ENCODE data around the gene FANCE.
"Not testable (repeated sequence)": the region's sequence is repeated elsewhere in the genome, so short reads cannot be mapped to it uniquely, and the experiment has no call there.

The FANCE gene

GRCh38 chr6:35436071-35436857 lies 15.9 kb upstream of the FANCE start:
- Histone ChIP-seq H3K4me1 (ENCODE audit: control insufficient read depth, insufficient read depth, low read length) (peaks cover 3% of the 10 kb centered on the region), H3K27ac (ENCODE audit: low read depth, low read length) (no peak overlapping the region), H3K36me3 (ENCODE audit: control insufficient read depth, insufficient read depth, low read length) (no peaks in the 10 kb centered on the region), H3K9ac (ENCODE audit: low read length) (no peak overlapping the region), H3K27me3 (ENCODE audit: control insufficient read depth, insufficient read depth, low read length) (no peaks in the 10 kb centered on the region), H3K4me3 (ENCODE audit: low read length) (no peak overlapping the region)

GRCh38 chr6:35438378-35439065 lies 13.6 kb upstream of the FANCE start:
- H3K27me3 ChIP-seq (ENCODE audit: control insufficient read depth, insufficient read depth, low read length); H3K36me3 ChIP-seq (ENCODE audit: control insufficient read depth, insufficient read depth, low read length); H3K4me1 ChIP-seq (ENCODE audit: control insufficient read depth, insufficient read depth, low read length): not testable (repeated sequence)

GRCh38 chr6:35439308-35439707 lies 12.8 kb upstream of the FANCE start:
- Histone ChIP-seq H3K27ac (ENCODE audit: low read depth, low read length) (no peak overlapping the region), H3K4me3 (ENCODE audit: low read length) (no peak overlapping the region)

More at GRCh38 chr6:35438378-35439065, 13.6 kb upstream of the FANCE start:
- not testable (repeated sequence) for H3K4me3 ChIP-seq (ENCODE audit: low read length); H3K27ac ChIP-seq (ENCODE audit: low read depth, low read length); H3K9ac ChIP-seq (ENCODE audit: low read length)

GRCh38 chr6:35441205-35441604 lies 10.9 kb upstream of the FANCE start:
- Histone ChIP-seq H3K4me1 (ENCODE audit: control insufficient read depth, insufficient read depth, low read length) (no peaks in the 10 kb centered on the region), H3K27me3 (ENCODE audit: control insufficient read depth, insufficient read depth, low read length) (no peaks in the 10 kb centered on the region), H3K9ac (ENCODE audit: low read length) (no peak overlapping the region), H3K4me3 (ENCODE audit: low read length) (no peak overlapping the region), H3K36me3 (ENCODE audit: control insufficient read depth, insufficient read depth, low read length) (no peaks in the 10 kb centered on the region), H3K27ac (ENCODE audit: low read depth, low read length) (no peak overlapping the region)

More at GRCh38 chr6:35439308-35439707, 12.8 kb upstream of the FANCE start:
- Histone ChIP-seq H3K36me3 (ENCODE audit: control insufficient read depth, insufficient read depth, low read length) (no peaks in the 10 kb centered on the region), H3K4me1 (ENCODE audit: control insufficient read depth, insufficient read depth, low read length) (peaks cover 3% of the 10 kb centered on the region), H3K27me3 (ENCODE audit: control insufficient read depth, insufficient read depth, low read length) (no peaks in the 10 kb centered on the region), H3K9ac (ENCODE audit: low read length) (no peak overlapping the region)

- Histone ChIP-seq H3K27me3 (ENCODE audit: control insufficient read depth, insufficient read depth, low read length) (no peaks in the 10 kb centered on the region), H3K27ac (ENCODE audit: low read depth, low read length) (no peak overlapping the region), H3K36me3 (ENCODE audit: control insufficient read depth, insufficient read depth, low read length) (no peaks in the 10 kb centered on the region), H3K9ac (ENCODE audit: low read length) (no peak overlapping the region), H3K4me1 (ENCODE audit: control insufficient read depth, insufficient read depth, low read length) (no peaks in the 10 kb centered on the region), H3K4me3 (ENCODE audit: low read length) (no peak overlapping the region)
Observed at GRCh38 chr6:35441642-35442041, 10.5 kb upstream of the FANCE start.

- H3K27ac ChIP-seq (ENCODE audit: low read depth, low read length) = no peak overlapping the region
- no peak overlapping the region for H3K4me3 ChIP-seq (ENCODE audit: low read length)
- no peaks in the 10 kb centered on the region for H3K27me3 ChIP-seq (ENCODE audit: control insufficient read depth, insufficient read depth, low read length)
- H3K4me1 ChIP-seq (ENCODE audit: control insufficient read depth, insufficient read depth, low read length) = no peaks in the 10 kb centered on the region
- H3K9ac ChIP-seq (ENCODE audit: low read length) = no peak overlapping the region
- H3K36me3 ChIP-seq (ENCODE audit: control insufficient read depth, insufficient read depth, low read length) = no peaks in the 10 kb centered on the region
Observed at GRCh38 chr6:35442693-35443092, 9.4 kb upstream of the FANCE start.

- H3K36me3 ChIP-seq (ENCODE audit: control insufficient read depth, insufficient read depth, low read length) = no peaks in the 10 kb centered on the region
- H3K4me1 ChIP-seq (ENCODE audit: control insufficient read depth, insufficient read depth, low read length) = no peaks in the 10 kb centered on the region
- H3K4me3 ChIP-seq (ENCODE audit: low read length) = no peak overlapping the region
- no peaks in the 10 kb centered on the region for H3K27me3 ChIP-seq (ENCODE audit: control insufficient read depth, insufficient read depth, low read length)
- no peak overlapping the region for H3K27ac ChIP-seq (ENCODE audit: low read depth, low read length)
- H3K9ac ChIP-seq (ENCODE audit: low read length) = no peak overlapping the region
Observed at GRCh38 chr6:35443341-35444030, 8.7 kb upstream of the FANCE start.

GRCh38 chr6:35445691-35446090 lies 6.4 kb upstream of the FANCE start:
- Histone ChIP-seq H3K9ac (ENCODE audit: low read length) (no peak overlapping the region), H3K4me3 (ENCODE audit: low read length) (no peak overlapping the region), H3K27ac (ENCODE audit: low read depth, low read length) (no peak overlapping the region), H3K36me3 (ENCODE audit: control insufficient read depth, insufficient read depth, low read length) (no peaks in the 10 kb centered on the region), H3K4me1 (ENCODE audit: control insufficient read depth, insufficient read depth, low read length) (no peaks in the 10 kb centered on the region), H3K27me3 (ENCODE audit: control insufficient read depth, insufficient read depth, low read length) (no peaks in the 10 kb centered on the region)

- Histone ChIP-seq H3K4me1 (ENCODE audit: control insufficient read depth, insufficient read depth, low read length) (peaks cover 5% of the 10 kb centered on the region), H3K27me3 (ENCODE audit: control insufficient read depth, insufficient read depth, low read length) (no peaks in the 10 kb centered on the region), H3K36me3 (ENCODE audit: control insufficient read depth, insufficient read depth, low read length) (no peaks in the 10 kb centered on the region), H3K27ac (ENCODE audit: low read depth, low read length) (no peak overlapping the region), H3K4me3 (ENCODE audit: low read length) (no peak overlapping the region), H3K9ac (ENCODE audit: low read length) (no peak overlapping the region)
Observed at GRCh38 chr6:35448191-35448590, 3.9 kb upstream of the FANCE start.

GRCh38 chr6:35449287-35449881 lies 2.8 kb upstream of the FANCE start:
- no peak overlapping the region for H3K9ac ChIP-seq (ENCODE audit: low read length)
- H3K36me3 ChIP-seq (ENCODE audit: control insufficient read depth, insufficient read depth, low read length) = no peaks in the 10 kb centered on the region
- H3K4me1 ChIP-seq (ENCODE audit: control insufficient read depth, insufficient read depth, low read length) = peaks cover 7% of the 10 kb centered on the region
- no peaks in the 10 kb centered on the region for H3K27me3 ChIP-seq (ENCODE audit: control insufficient read depth, insufficient read depth, low read length)
- no peak overlapping the region for H3K4me3 ChIP-seq (ENCODE audit: low read length)
- no peak overlapping the region for H3K27ac ChIP-seq (ENCODE audit: low read depth, low read length)

- Histone ChIP-seq H3K27me3 (ENCODE audit: control insufficient read depth, insufficient read depth, low read length) (no peaks in the 10 kb centered on the region), H3K36me3 (ENCODE audit: control insufficient read depth, insufficient read depth, low read length) (no peaks in the 10 kb centered on the region), H3K4me3 (ENCODE audit: low read length) (peak overlapping the region; percentile 57), H3K27ac (ENCODE audit: low read depth, low read length) (no peak overlapping the region), H3K9ac (ENCODE audit: low read length) (no peak overlapping the region), H3K4me1 (ENCODE audit: control insufficient read depth, insufficient read depth, low read length) (peaks cover 7% of the 10 kb centered on the region)
Observed at GRCh38 chr6:35451354-35452182, 570 bp upstream of the FANCE start.

Measured in rectal smooth muscle tissue (tissue), 1 donor.